Measurements from ENCODE around the gene MIER2.
"Not testable (repeated sequence)": the region's sequence is repeated elsewhere in the genome, so short reads cannot be mapped to it uniquely, and the experiment has no call there.

Gene MIER2

DNA sequence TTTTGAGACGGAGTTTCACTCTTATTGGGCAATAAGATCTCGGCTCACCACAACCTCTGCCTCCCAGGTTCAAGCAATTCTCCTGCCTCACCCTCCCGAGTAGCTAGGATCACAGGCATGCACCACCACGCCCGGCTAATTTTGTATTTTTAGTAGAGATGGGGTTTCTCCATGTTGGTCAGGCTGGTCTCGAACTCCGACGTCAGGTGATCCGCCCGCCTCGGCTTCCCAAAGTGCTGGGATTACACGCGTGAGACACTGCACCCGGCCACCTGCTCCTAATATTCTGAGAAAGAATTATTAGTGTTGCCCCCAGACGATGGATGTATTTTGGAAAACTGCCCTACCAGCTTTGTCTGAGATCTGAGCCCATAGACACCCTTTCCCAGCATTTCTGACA is 10.9 kb upstream of the MIER2 start:
- not testable (repeated sequence) for DNase-seq

DNA sequence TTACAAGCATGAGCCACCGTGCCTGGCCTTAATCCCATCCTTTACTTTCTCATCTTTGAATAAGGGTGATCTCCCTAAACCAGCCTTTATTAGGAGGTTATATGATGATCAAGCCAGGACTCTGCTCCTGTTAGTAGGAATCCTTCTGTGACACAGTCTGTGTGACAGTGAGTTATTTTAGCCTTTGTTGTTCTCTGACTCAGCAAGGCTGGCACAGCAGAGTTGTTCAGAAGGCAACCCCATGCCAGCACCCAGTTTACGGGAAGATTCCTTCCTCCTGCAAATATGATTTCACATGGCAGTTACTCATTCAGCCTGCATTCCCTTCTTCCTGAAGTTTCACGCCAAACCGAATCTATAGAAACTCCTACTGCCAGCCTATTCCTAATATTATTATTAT is 10.5 kb upstream of the MIER2 start:
- DNase-seq = no peak

DNA sequence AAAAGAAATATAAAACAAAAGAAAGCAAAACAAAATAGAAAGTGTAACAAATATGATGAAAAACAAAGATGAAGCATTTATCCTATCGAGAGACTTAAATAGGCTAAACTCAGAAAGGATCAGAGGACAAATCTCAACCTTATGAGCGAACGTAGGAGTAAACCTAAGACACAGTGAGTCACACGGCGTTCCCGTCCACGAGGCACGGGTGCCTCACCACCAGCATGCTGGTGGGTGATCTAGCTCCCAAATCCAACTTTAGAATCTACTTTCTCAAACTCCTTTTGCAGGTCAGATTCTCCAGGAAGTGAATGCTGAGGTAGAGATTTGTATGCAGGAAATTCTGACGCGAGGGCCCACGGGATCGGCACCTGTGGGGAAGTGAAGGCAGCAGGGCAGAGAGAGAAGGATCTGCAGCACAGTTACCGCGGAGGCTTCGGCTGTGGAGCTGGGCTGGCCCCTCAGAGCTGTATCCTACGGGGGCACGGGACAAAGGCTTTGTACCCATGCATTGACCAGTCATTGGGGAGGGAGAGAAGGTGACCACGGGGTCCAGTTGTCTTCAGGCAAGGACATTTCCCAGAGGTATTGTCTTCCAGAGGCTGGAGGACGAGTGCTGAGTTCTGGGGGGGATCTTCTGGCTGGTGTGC is 7.5 kb upstream of the MIER2 start:
- no peak for DNase-seq

DNA sequence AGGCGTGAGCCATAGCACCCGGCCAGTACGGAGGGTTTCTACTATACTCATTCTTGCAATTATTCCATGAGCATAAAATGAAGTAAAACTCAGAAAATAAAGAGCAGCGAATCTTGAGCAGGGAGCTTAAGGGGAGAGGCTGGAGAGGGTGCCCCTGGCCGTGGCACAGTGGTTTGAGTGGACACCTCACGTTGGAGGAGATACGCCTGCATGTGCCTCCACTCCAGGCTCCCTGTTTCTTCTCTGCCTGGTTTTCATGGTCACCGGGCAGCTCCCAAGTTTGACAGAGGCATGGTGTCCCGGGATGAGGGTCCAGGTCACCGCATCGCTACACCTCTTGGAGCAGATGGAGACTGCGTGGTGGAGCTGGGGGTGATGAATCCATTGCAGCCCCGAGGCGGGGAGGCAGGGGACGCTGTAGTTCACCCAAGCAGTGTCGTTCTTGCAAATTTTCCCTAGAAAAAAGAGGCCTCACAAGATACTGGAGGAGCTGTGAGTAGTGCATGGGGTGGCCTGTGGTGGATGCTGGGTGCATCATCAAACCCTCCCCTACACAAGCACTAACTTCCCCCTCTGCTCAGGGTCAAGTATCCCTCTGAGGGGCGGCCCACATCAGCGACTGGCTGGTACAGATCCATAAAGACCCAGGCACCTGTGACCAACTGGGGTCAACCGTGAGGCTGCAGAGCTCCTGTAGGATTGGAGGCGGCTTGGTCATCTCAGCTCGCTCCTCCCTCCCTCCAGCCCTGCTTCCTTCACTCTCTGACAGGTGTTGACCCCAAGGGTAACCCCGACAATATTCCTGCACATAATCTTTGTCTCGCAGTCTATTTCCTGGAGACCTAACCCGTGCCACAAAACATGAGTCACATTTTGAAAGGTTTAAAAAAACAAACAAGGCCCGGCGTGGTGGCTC is 3.6 kb upstream of the MIER2 start:
- no peak for DNase-seq

DNA sequence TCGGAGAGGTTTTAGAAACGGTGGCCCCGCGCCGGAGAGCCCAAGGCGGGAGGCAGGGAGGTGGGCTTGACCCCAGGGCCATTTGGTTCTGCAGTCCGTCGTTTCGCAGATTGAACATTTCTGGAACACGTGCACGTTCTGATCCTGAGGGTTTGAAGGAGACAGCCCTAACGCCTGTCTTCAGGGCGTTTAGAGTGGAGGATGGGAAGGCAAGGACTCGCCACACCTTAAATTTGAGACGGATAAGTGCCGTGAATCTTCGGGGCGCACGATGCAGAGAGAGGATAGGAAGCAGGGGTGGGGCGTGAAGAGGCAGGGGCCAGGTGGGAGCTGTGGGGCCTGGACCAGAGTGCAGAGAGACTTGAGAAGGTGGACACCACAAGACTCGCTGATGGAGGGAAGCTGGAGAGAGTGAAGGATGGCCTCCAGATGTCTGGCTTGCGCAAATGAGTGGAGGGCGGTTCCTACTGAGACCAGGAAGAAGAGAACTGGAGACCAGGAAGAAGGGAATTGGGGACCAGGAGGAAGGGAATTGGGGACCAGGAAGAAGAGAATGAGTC is 804 bp upstream of the MIER2 start:
- DNase-seq = no peak

DNA sequence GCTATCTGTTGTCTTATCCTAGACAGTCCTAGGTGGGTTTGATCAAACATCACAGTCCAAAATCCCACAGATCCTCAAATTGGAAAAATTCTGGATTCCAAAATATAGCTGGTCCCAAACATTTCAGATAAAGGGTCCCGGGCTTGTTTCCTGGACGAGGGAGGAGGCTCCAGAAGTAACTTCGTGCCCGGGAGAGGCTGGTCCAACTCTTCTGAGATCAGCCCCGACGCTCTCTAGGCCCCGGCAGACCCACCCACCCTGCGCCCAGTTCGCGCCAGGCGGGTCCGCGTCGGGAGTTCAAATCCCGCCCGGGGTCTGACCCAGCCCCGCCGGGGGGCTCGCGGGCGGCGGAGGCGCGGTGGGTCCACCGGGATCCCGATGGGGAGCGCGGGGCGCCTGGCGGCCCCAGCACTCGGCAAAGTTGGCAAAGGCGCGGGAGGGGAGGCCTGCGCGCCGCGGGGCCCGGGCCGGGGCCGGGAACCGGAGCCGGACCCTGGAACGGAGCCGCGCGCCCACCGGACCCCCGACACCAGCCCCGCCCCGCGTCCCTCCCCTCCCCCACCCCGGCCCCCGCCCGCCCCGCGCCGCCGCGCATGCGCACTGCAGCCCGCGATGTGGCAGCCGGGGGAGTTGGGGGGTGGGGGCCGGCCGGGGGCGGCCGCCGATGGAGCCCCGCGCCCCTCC is 513 bp downstream of the MIER2 start:
- no peak for DNase-seq

DNA sequence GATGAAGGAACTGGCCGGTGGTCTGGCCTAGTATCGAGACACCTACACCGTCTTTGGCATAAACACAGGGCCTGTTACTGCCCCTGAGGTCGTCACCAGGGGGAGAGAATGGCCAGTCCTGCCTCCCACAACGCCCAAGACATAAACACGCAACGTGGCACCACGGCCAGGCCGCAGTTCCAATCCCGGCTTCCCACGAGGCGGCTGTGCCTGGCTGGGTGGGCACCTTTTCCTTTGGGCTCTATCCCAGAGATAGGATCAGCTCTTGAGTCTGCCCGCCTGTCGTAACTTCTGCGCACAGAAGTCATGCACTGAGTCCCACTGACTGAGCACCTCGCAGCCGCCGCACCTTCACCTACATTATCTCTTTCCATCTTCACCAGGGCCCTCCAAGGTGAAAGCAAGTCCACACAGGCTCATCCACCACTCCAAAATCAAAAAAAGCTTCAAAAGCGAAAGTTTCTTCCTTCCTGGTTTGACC is 1.1 kb downstream of the MIER2 start:
- DNase-seq = no peak

DNA sequence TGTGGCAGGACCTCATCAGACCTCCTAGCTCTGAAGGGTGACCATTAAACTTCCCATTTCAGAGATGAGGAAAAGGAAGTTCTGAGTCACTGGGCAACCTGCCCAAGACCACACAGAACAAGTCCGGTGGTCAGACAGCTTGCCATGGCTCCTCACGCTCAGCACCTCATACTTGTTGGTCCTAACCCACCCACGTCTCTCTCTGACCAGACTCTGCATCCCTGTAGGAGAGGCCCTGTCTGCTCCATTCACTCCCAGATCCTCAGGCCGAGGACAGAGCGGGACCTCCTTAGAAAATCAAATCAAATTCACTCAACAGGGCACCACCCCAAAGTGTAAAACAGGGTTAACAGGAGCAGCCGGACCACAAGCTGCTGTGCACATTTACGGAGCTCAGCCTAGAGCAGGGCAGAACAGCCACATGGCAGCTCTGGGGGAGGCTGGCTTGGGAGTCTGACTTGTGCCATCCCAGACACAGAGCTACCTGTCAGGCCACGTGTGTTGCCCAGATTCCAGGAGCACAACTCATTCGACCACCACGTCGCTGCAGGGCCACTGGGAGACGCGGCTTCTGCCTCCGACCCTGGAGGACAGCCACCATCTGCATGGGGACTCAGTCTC is 1.7 kb downstream of the MIER2 start:
- DNase-seq = no peak

DNA sequence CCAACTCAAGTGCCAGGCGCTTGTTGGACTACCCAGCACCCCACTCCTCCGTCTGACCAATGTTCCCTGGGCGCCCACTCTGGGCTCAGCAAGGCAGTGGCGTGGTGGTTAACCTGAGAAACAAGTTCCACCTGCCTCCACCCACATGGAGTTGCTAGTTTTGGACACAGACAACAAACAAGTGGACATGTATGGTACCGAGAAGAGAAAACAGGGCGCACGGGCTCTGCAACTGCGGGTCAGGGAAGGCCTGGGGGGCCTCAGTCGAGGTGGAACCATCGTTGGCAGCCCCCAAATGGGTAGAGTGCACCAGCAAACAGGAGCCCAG is 2.5 kb downstream of the MIER2 start:
- DNase-seq = no peak

DNA sequence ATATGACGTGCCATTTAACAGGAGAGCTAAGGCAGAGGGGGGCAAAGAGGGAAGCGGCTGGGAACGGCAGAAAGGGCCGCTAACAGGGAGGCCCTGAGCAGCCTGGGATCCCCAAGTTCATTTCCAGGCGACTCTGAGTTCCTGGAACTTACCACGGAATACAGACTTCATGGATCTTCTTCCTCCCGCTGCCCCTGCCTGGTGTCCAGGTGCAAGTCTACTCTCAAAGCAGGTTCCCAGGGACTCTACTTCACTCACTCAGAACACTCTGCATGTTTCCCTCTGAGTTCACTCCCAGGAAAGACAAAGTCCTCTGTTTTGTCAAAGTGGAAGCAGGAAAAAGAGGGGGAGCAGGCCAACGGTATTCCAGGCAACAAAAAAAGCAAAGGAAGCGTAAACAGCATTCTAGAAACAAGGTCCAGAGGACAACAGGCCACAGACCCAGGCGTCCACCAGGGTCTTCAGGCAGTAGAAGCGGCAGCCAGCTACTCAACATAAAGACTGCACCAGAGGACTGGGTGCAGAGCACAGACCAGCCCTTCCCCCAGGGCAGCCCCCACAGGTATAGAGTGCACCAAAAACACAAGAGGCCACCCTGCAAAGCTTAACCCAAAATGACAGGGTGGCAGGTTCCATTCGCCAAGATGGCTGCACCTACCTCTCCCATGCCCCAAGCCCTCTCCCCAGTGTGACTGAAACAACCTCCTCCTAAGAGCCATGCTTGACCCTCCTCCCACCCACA is 3.0 kb downstream of the MIER2 start:
- no peak for DNase-seq

DNA sequence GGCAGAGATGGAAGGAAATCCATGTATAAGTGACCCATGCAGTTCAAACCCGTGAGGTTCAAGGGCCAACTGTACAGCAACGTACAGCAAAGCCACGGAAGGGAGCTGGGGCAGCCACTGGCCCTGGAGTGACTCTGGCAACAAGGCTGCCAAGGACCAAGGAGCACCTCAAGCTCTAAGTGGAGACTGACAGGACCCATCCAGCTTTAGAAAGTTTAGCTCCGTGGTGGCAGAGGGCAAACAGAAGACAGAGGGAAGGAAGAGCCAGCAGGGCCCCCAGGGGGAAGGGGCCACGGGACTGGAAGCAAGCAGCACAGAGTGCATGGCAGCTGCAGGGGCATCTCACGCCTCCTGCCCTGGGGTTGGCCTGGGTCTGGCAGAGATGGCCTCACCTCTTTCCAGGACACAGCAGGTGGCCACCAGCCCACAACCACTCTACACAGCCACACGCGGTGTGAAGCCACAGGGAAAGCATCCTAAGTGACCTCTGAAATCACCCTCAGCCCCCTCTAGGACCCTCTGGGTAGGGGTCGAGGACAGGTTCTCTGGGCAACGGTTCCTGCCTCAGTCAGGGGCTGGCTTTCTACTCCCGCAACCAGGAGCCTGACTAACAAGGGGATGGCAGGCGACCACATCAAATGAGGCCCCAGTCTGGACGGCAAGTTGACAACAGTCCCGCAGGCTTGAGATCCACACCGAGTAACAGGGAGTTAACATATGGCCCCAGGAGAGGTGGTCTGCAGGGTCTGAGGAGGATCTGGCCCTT is 3.8 kb downstream of the MIER2 start:
- no peak for DNase-seq

DNA sequence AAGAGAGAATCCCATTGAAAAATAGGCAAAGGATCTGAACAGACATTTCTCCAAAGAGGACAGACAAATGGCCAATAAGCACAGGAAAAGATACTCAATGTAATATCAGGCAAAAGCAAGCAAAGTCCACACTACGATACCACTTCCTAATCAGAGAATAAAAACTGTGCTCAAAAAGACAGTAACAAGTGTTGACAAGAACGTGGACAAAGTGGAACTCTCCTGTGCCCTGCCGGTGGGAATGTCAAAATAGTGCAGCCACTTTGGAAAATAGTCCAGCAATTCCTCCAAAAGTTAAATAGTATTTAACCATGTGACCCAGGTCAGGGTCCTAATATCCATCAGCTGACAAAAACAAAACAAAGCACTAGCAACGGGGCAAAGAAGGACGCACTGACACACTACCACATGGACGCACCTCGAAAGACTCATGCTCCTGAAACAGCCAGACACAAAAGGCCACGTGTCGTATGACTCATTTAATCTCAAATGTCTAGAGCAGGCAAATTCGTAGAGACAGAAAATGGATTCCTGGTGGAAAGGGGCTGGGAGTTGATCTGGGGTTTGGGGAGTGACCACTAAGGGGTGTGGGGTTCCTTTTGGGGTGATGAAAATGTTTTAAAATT is 5.2 kb downstream of the MIER2 start:
- no peak for DNase-seq

DNA sequence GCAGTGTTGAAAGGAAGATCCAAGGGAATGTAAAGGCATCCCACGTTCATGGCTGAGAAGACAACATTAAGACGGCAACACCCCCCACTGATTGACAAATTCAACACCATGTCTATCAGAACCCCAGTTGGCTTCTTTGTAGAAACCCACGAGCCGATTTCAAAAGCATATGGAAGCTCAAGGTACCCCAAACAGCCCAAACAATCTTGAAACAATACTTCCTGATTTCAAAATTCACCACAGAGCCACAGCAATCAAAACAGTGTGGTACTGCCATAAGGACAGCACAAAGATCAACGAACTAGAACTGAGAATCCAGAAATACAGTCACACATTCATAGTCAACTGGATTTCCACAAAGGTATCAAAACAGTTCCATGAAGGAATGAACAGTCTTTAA is 6.2 kb downstream of the MIER2 start:
- DNase-seq = no peak

DNA sequence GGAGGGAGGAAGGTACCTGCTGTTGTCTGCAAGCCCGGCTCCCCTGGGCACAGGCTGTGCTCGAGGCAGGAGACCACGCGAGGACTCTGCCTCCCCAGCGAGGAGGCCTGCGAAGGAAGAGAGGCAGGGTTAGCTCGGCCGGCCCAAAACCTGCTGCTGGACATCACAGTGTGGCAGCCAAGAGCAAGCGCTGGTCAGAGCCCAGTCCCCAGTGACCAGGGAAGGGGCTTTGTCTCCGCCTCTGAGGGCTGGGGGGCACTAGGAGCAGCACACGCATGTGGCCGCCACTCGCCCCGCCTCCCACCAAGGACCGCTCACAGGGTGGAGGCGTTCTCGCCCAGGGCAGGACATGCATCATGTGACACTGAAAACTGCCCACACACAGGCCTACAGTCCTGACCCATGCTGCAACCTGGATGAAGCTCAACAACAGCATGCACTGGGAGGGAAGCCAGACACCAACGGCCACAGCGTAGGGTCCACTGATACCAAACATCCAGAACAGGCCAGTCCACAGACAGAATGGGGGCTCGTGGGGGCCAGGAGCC is 8.5 kb downstream of the MIER2 start:
- DNase-seq = no peak

DNA sequence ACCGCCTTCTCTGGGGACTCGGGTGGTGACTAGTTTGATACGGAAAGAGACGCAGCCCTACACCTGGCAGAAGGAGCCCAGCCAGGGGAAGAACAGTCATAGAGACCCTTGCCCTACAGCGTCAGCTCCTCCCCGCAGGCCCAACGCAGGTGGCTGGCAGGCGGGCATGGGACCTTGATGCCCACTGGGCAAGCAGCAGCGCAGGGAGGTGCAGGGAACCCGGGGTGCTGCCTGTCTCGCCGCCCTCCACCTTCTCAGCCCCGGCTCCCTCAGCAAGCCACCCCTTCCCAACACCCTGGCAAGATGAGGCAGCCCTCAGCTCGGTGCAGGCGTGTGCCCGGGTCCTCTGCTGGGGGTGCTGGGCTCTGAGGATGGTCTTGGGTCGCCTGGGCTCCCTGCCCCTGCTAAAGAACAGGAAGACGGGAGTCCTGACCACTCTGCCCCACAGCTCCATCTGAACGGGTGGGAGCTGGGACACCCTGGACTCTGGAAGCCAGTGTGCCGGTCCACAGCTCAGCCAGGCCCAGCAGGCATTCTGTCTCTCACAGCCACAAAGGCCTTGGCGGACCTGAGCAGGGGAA is 9.0 kb downstream of the MIER2 start:
- DNase-seq = no peak

DNA sequence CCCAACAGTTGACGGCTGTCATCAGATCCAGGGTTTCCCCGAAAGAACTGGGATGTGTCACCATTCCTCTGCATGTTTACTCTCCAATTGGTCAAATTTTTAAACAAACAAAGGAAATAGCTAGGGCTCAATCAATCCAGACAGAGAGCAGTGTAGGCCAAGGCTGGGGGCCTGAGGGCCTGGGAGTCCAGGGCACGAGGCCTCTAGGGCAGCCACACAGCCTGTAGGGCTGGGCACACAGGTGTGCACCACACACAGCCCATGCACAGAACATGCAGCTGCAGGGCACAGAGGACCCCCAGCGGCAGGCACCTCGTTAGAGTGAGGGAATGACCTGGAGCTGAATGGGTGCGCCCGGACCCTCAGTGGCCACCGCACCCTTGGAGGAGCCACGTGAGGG is 9.5 kb downstream of the MIER2 start:
- DNase-seq = no peak

DNA sequence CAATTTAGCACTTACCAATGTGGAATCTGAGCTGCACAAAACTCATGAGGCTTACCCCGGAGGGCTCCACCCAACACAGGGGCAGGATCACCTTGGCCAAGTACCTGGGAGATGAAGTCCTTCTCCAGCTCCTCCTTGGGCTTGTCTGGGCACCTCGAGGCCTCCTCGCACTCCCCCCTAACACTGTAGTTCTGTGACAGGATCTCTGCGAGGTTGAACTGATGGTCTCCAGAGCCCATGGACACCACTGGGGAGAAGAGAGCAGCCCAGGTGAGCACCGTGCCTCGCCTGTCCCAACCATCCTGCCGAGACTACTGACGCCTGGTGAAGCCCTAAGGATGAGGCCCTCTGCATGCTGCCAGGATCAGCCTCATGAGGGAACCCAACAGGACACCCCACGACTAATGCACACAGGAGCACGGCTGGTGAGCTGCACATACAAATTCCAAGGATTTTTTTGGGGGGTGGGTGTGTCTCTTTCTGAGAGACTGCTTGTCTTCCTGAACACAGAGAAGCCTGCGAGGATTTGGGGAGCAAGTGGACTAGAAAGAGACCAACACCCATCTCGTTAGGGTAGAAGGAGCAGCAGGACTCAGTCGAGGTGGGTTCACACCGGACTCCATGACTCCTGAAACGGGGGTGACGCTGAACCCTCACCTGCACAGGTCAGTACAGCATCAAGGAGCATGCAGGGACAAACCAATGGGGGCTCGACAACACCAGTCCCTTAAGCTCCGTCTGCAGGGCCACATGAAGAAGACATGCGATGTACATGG is 10.1 kb downstream of the MIER2 start:
- DNase-seq = no peak

DNA sequence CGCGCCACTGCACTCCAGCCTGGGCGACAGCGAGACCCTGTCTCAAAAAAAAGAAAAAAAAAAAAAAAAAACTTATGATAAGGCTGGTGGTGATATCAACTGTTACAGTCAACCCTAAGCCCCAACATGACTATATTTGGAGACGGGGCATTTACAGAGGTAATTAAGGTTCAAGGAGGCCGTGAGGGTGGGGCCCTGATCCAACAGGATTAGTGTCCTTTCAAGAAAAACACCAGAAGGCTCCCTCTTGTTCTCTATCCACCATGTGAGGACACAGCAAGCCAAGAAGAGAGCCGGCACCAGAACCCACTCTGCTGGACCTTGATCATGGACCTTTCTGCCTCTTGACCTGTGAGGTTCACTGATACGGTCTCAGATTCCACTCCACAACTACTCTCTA is 14.1 kb downstream of the MIER2 start:
- DNase-seq = no peak

DNA sequence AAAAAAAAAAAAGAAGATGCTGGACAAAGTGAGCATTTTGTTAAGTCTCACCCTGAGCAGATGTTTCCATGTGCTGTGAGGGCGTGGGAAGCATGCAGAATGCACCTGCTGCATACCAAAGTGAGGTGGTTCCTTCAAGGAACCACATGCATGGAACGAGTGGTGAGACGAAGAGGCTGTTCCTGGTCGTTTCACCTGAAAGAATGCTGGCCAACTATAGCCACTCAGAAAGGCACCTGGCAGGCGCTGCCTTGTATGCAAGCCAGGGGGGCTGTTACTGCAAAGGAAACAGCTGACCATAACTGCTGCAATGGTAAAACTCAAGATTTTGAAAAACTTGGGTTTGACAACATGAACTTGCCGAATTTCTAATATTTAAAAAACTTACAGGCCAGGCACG is 14.7 kb downstream of the MIER2 start:
- DNase-seq = no peak
